Muscle layer of duodenum (tissue), 2 donors: ENCODE results near the gene MLH1.
"Not testable (repeated sequence)": the region's sequence is repeated elsewhere in the genome, so short reads cannot be mapped to it uniquely, and the experiment has no call there.

Experiments
- H3K27ac ChIP-seq: one replicate; pipeline ENCODE4 v1.7.0; 2013; ENCODE audit warnings: mild to moderate bottlenecking, low read length
- H3K27me3 ChIP-seq: one replicate; pipeline ENCODE4 v1.7.0; 2013; ENCODE audit warnings: low read depth, mild to moderate bottlenecking, control low read depth, low read length
- H3K36me3 ChIP-seq, 2 donors: one replicate each; pipeline ENCODE4 v1.7.0; 2013; ENCODE audit warnings: low read length in 2 of 2, control low read depth in 1 of 2, mild to moderate bottlenecking in 1 of 2; ENCODE audit not compliant: insufficient read depth in 2 of 2, control insufficient read depth in 1 of 2
- H3K4me1 ChIP-seq, 2 donors: one replicate each; pipeline ENCODE4 v1.7.0; 2013; ENCODE audit warnings: low read length in 2 of 2, mild to moderate bottlenecking in 2 of 2, control low read depth in 1 of 2, moderate library complexity in 1 of 2; ENCODE audit not compliant: insufficient read depth in 2 of 2, control insufficient read depth in 1 of 2
- H3K4me3 ChIP-seq, 2 donors: one replicate each; pipeline ENCODE4 v1.7.0; 2013; ENCODE audit warnings: low read length in 2 of 2, low read depth in 1 of 2, mild to moderate bottlenecking in 1 of 2
- H3K9me3 ChIP-seq, 2 donors: one replicate each; pipeline ENCODE4 v1.7.0; 2013; ENCODE audit warnings: low read length in 2 of 2, control low read depth in 1 of 2, mild to moderate bottlenecking in 1 of 2; ENCODE audit not compliant: control insufficient read depth in 1 of 2
- donor health status: healthy.

Gene MLH1

GRCh38 chr3:36993326-36994283 is at the start of gene MLH1:
TSS of gene MLH1 (plus strand) at chr3:36993518. CDS start at chr3:36993548, 30 bp downstream.
- Histone ChIP-seq H3K36me3 (peaks cover 18 to 30% of the 10 kb centered on the region in 2 donors), H3K4me1 (peaks cover 34 to 42% of the 10 kb centered on the region in 2 donors), H3K9me3 (no peaks in the 10 kb centered on the region), H3K27ac (peak within 1 kb of the TSS; percentile 93), H3K27me3 (no peaks in the 10 kb centered on the region), H3K4me3 (peak within 1 kb of the TSS; percentile 89 to 93)

DNA sequence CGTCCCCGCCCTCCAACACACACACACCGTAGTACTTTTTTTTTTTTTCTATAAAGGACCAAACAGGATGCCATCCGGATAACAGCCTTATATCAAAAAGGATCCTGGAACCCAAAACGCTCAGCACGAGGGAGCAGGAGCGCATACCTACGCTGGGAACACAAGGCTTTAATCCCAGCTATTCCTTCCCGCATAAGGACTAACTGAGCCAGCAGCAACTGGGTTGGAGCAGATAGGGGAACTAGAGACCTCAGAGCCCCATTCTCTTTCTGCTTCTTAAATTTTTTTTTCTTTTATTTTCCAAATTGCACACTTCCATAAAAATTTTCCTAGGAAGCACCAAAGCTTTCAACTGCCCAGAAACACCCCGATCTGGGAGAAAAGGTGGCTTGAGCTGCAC is 49.7 kb upstream of the MLH1 start:
- Histone ChIP-seq H3K9me3 (peaks cover 0 to 6% of the 10 kb centered on the region in 2 donors), H3K4me3 (peak overlapping the region; percentile 74 to 86), H3K27ac (peak overlapping the region; percentile 45), H3K36me3 (no peaks in the 10 kb centered on the region), H3K4me1 (peaks cover 5 to 9% of the 10 kb centered on the region in 2 donors), H3K27me3 (no peaks in the 10 kb centered on the region)

GRCh38 chr3:36944012-36944640 is 49.2 kb upstream of the MLH1 start:
- peaks cover 0 to 6% of the 10 kb centered on the region in 2 donors for H3K9me3 ChIP-seq
- H3K27me3 ChIP-seq = no peaks in the 10 kb centered on the region
- peaks cover 5 to 9% of the 10 kb centered on the region in 2 donors for H3K4me1 ChIP-seq
- no peaks in the 10 kb centered on the region for H3K36me3 ChIP-seq
- peak overlapping the region; percentile 45 for H3K27ac ChIP-seq
- H3K4me3 ChIP-seq = peak overlapping the region; percentile 74 to 86

DNA sequence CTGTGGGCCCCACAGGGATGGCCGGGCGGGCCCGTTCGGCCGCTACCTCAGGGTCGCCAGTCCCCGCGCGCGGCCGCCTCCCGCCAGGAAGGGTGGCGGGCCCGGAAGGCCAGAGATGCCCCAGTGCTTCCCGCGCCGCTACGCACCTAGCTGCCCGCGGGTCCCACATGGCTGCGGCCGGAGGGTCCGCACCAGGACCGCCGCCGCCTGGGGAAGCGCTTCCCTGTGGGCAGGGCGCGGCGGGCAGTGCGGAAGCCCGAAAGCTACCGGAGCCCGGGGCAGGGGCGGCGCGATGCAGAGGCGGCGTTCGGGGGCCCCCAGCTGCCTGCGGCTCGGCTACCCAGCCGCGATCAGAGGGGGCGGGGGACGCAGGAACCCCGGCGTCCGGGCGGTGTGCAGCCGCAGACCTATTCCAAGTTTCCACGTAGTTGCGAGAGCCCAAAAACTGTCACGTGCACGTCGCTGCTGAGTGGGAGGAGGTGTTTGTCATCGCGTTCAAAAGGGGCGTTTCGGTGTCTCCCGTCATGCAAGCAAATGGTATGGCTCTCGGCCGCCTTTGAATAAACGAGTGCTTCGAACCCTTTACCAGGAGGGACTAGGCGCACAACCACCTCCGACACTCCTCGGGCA is 48.6 kb upstream of the MLH1 start, which contains the start of gene TRANK1:
Gene TRANK1, minus strand, starts transcription at position 414 of the 630 bp plus-strand sequence. Its CDS starts 245 bp downstream, at position 169.
- no peaks in the 10 kb centered on the region for H3K27me3 ChIP-seq
- peak within 1 kb of the TSS; percentile 74 to 86 for H3K4me3 ChIP-seq
- peak within 1 kb of the TSS; percentile 45 for H3K27ac ChIP-seq
- peaks cover 5 to 9% of the 10 kb centered on the region in 2 donors for H3K4me1 ChIP-seq
- peaks cover 0 to 6% of the 10 kb centered on the region in 2 donors for H3K9me3 ChIP-seq
- no peaks in the 10 kb centered on the region for H3K36me3 ChIP-seq

DNA sequence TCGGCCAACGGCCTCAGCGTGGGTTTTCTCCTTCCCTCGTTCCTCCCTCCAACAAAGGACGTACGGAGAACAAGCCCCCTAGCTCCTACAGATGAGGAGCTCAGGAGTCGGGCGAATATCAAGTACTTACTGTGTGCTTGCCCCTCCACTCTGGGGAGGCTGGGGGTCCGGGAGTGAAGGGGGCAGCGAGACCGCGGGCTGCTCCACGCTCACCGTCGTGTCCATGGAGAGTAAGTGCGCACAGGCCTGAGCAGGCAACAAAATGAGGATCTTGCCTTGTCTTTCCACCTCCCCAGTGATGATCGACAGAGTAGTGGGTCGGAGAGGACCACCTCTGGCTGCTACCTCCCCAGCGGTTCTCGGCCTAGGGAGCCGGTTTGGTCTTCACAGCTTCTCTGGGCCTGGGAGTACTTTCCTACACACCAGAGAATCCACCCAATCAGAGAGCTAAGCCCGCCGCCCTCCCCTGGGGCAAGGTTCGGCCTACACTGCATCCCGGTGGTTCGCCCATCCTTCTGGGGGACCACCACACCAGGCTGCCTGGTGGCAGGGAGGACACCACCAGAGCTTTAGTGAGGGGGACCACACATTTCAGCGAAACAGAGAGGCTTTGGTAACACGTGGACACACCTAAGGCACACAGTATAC is 47.9 kb upstream of the MLH1 start:
- Histone ChIP-seq H3K36me3 (no peaks in the 10 kb centered on the region), H3K27me3 (no peaks in the 10 kb centered on the region), H3K27ac (no peak overlapping the region), H3K4me3 (peak overlapping the region; percentile 74 to 86), H3K4me1 (peaks cover 5 to 9% of the 10 kb centered on the region in 2 donors), H3K9me3 (peaks cover 0 to 6% of the 10 kb centered on the region in 2 donors)

DNA sequence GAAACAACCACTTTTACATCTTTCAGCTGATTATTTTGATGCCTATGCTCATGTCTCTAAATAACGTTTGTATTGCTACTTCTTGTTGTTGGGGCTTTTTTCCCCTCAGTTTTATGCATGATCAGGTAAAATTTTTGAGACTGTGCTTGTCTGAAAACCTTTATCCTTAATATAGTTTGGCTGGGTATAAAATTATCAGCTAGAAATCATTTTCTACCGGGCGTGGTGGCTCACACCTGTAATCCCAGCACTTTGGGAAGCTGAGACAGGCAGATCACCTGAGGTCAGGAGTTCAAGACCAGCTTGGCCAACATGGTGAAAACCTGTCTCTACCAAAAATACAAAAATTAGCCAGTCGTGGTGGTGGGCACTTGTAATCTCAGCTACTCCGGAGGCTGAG is 45.5 kb upstream of the MLH1 start:
- H3K27me3 ChIP-seq, H3K36me3 ChIP-seq, H3K27ac ChIP-seq, H3K4me1 ChIP-seq, H3K9me3 ChIP-seq, H3K4me3 ChIP-seq: not testable (repeated sequence)

DNA sequence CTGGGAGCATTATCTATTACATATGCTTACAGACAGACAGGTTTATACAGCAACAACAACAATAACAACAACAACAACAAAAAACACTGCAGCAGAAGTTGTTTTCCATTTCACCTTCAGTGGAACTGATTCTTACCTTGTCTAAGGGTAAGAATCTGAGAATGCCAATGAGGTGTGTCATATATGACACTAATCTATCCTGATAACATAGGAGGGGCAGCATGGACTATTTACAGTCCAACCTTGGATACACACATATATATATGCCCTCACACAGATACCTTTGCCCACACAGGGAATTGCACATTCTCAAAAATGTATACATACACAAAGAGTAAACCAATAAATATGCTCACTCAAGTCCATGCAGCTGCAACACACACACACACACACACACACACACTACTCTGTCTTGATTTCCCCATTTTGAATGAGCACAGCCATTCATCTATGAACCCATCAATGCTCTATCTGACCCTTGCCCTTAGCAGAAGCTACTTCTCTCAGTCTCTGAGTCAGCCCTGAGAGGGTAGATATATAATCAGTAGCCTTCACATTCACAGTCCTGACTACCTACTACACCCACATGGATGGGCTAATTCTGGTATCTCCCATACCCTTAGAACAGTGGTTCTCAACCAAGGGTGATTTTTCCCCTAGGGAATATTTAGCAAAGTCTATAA is 38.7 kb upstream of the MLH1 start:
- Histone ChIP-seq H3K4me3 (no peak overlapping the region), H3K27me3 (no peaks in the 10 kb centered on the region), H3K4me1 (no peaks in the 10 kb centered on the region), H3K27ac (no peak overlapping the region), H3K9me3 (no peaks in the 10 kb centered on the region), H3K36me3 (no peaks in the 10 kb centered on the region)

DNA sequence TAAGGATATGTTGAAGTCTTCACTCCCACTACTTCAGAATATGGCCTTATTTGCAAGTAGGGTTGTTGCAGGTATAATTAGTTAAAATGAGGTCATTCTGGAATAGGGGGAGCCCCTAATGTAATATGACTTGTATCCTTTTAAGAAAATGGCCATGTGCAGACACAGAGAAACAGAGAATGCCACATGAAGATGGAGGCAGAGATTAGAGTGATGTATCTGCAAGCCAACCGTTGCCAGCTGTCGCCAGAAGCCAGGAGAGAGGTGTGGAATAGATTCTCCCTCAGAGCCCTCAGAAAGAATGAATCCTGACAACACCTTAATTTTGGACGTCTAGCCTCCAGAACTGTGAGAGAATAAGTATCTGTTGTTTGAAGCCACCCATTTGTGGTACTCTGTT is 37.2 kb upstream of the MLH1 start:
- Histone ChIP-seq H3K4me1 (no peaks in the 10 kb centered on the region), H3K4me3 (no peak overlapping the region), H3K27ac (no peak overlapping the region), H3K36me3 (no peaks in the 10 kb centered on the region), H3K27me3 (no peaks in the 10 kb centered on the region), H3K9me3 (no peaks in the 10 kb centered on the region)

GRCh38 chr3:36957063-36957462 is 36.3 kb upstream of the MLH1 start:
- Histone ChIP-seq H3K9me3 (no peaks in the 10 kb centered on the region), H3K36me3 (no peaks in the 10 kb centered on the region), H3K4me3 (no peak overlapping the region), H3K27ac (no peak overlapping the region), H3K4me1 (no peaks in the 10 kb centered on the region), H3K27me3 (no peaks in the 10 kb centered on the region)

DNA sequence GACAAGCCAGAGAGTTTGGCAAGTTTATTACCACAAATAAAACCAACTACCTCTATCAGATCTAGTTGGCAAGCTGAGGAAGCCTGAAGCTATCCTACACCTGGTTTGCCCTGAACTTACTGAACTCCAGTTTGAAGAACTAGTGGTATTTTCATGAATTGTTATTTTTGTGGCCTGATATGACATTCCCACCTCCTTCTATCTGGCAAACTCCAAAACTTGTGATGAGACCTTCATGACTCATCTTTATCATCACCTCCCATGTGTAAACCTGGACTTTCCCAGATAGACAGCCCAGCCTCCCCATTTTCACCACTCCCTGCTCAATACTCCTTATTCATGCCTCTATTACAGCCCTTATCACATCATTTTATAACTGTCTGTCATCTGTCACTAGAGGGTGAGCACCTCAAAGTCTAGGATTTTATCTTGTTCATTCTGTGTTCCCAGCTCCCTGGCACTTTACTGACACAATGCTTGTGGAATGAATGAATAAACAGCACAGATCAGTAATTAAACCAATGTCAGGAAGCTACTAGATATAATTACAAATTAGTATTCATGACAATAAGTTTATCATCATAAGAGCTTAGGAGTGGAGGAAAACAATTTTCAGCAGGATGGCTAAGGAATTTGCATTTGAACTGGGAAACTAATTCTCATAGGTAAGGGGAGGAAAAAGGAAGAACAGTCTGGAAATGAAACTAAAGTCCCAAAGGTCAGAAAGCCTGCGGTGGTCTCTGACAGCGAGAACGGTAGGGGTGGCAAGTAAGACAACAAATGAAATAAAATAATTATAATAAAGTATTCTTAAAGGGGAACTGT is 35.2 kb upstream of the MLH1 start:
- Histone ChIP-seq H3K9me3 (no peaks in the 10 kb centered on the region), H3K27me3 (no peaks in the 10 kb centered on the region), H3K4me1 (no peaks in the 10 kb centered on the region), H3K4me3 (no peak overlapping the region), H3K27ac (no peak overlapping the region), H3K36me3 (no peaks in the 10 kb centered on the region)
